ENCODE data around the gene RBPJL.

- TF ChIP-seq CTCF (IDR thresholded peaks at IDR 0.05) (no peak), POLR2A (IDR thresholded peaks at IDR 0.05) (no peak)
Measured at GRCh38 chr20:45337367-45338120, 30.9 kb downstream of the RBPJL start.

Measured in testis (tissue), 2 donors.